GM19452 (cell line): ENCODE results near the gene ARHGAP8.
"Not testable (repeated sequence)": the region's sequence is repeated elsewhere in the genome, so short reads cannot be mapped to it uniquely, and the experiment has no call there.

Source experiments
- ATAC-seq: cut with Tn5 transposase; IDR thresholded peaks from one replicate; pipeline ENCODE4 v1.9.1; 2021; ENCODE audit not compliant: unreplicated experiment

Gene ARHGAP8

GRCh38 chr22:44738347-44738715 lies 14.0 kb upstream of the ARHGAP8 start:
- ATAC-seq, result no peak

GRCh38 chr22:44739024-44739423 lies 13.4 kb upstream of the ARHGAP8 start:
- no peak for ATAC-seq

GRCh38 chr22:44739666-44740065 lies 12.7 kb upstream of the ARHGAP8 start:
- ATAC-seq, result not testable (repeated sequence)

GRCh38 chr22:44740307-44740706 lies 12.1 kb upstream of the ARHGAP8 start:
- no peak for ATAC-seq

- no peak for ATAC-seq
Measured at GRCh38 chr22:44741929-44742328, 10.4 kb upstream of the ARHGAP8 start.

GRCh38 chr22:44743247-44743646 lies 9.1 kb upstream of the ARHGAP8 start:
- no peak for ATAC-seq

- no peak for ATAC-seq
Measured at GRCh38 chr22:44743804-44744211, 8.6 kb upstream of the ARHGAP8 start.

- ATAC-seq, result no peak
Measured at GRCh38 chr22:44745853-44746789, 6.3 kb upstream of the ARHGAP8 start.

GRCh38 chr22:44747784-44748127 lies 4.6 kb upstream of the ARHGAP8 start:
- ATAC-seq, result not testable (repeated sequence)

GRCh38 chr22:44748524-44748923 lies 3.9 kb upstream of the ARHGAP8 start:
- ATAC-seq, result no peak

GRCh38 chr22:44750481-44750880 lies 1.9 kb upstream of the ARHGAP8 start:
- ATAC-seq, result no peak

GRCh38 chr22:44753189-44754042 lies 1.0 kb downstream of the ARHGAP8 start:
- no peak for ATAC-seq

GRCh38 chr22:44754998-44755397 lies 2.6 kb downstream of the ARHGAP8 start:
- no peak for ATAC-seq

- no peak for ATAC-seq
Measured at GRCh38 chr22:44755417-44755816, 3.0 kb downstream of the ARHGAP8 start.

- ATAC-seq, result no peak
Measured at GRCh38 chr22:44755956-44756361, 3.6 kb downstream of the ARHGAP8 start.

- ATAC-seq, result no peak
Measured at GRCh38 chr22:44758344-44758973, 6.1 kb downstream of the ARHGAP8 start.

GRCh38 chr22:44759001-44759400 lies 6.6 kb downstream of the ARHGAP8 start:
- ATAC-seq, result no peak

GRCh38 chr22:44759430-44760310 lies 7.3 kb downstream of the ARHGAP8 start:
- ATAC-seq, result no peak

- no peak for ATAC-seq
Measured at GRCh38 chr22:44760476-44760875, 8.1 kb downstream of the ARHGAP8 start.

- ATAC-seq, result no peak
Measured at GRCh38 chr22:44761025-44761424, 8.7 kb downstream of the ARHGAP8 start.

GRCh38 chr22:44764373-44764772 lies 12.0 kb downstream of the ARHGAP8 start:
- no peak for ATAC-seq
